Colon (tissue), 2 donors: Measurements from ENCODE around the gene CXCL3.
A peak's percentile ranks its signal among the peaks of the same experiment; 100 is the strongest.
"Not testable (repeated sequence)": the region's sequence is repeated elsewhere in the genome, so short reads cannot be mapped to it uniquely, and the experiment has no call there.

Experiments
- FAIRE-seq: peaks from 2 replicates; lab custom pipeline; 2012; peaks lifted over from hg19 to GRCh38; lab: Jason Lieb, UNC
- donor health status: control.
- donor health status: control.

The CXCL3 gene

DNA sequence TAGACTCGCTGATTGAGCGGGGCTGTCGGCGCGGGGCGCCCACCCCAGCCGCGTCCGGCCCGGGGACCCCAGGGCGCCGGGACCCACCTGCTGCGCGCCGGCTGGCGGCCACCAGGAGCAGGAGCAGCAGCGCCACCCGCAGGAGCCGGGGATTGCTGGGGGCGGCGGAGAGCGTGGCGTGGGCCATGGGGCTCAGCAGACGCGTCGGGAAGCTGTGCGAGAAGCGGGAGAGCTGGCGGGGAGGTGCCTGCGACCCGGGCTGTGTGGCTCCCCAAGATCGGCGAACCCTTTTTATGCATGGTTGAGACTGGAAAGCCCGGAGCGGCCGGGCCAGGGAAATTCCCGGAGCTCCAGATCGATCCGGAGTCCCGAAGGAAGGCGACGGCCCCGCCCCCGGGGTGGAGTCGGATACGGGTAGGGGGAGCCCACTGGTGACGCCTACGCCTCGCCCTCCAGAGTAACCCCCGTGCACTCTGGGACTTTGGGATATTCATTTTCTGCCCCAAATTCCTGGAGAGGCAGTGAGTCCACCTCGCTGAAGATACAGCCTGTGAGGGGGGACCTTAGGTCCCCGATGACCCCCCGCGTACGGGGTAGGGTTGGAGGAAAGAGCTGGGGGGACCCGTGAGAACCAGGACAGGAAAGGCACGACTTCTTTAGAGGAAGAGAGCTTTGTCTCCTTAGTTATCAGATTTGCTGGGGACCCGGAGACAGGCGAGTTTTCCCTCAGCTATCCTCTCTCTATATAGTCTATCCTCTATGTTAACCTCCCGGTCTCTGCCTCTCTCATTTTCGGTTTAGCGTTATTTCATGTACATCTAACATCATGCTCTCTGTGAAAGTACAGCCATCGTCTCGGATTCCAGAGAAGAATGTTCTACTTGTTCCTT, at the start of gene CXCL3:
TSS of gene CXCL3 (minus strand) at position 265 of the 890 bp plus-strand sequence. CDS start at position 187, 78 bp downstream.
- FAIRE-seq: no peak

DNA sequence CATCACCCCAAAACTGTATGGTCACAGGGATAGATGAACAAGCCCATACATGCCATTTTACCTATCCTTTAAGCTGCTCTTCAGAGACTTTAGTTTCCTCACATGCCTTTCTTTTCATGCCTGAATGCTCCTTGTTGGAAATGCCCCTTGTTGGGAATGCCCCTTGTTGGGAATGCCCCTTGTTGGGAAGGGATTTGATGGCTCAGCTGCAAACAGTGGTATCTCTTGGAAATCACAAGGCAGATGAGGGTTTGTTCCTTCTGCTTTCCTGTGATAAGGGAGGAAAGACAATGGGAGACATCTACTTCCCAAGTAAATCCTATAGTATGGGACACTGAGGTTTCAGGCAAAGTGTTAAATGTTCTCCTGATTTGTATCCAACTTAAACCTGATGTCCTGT, 49.0 kb upstream of the CXCL3 start:
- no peak for FAIRE-seq

DNA sequence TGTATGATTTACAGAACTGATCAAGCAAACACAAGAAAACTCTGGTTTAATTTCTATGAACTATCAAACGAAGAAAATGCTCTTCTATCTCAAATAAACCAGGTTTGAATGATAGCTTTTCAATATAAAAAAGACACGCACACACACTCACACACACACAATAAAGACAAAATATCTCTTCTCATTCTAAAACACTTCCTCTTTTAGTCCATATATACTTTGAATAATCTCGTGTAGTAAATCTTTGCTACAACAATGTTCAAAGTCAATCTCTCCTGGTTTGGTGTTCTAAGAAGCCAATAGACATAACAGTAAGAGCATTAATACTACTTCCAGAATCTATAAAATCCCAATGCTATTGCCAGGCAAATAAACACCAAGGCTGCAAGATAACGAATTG, 47.2 kb upstream of the CXCL3 start:
- no peak for FAIRE-seq

DNA sequence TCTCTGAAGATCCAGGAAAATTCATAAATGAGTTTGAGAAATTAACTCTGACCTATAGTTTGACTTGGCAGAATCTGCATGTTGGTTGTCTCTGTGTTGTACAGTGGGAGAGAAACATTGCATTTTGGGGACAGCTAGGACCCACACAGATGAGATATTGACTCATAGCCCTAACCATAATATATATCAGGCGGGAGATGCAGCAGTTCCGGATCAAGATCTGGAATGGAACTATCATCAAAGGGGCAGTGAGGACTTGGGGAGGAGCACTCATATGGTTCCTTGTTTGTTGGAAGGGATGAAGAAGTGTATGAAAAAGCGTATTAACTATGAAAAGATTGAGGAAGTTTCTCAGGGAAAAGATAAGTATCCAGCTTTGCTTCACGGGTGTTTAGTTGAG, 46.5 kb upstream of the CXCL3 start:
- no peak for FAIRE-seq

DNA sequence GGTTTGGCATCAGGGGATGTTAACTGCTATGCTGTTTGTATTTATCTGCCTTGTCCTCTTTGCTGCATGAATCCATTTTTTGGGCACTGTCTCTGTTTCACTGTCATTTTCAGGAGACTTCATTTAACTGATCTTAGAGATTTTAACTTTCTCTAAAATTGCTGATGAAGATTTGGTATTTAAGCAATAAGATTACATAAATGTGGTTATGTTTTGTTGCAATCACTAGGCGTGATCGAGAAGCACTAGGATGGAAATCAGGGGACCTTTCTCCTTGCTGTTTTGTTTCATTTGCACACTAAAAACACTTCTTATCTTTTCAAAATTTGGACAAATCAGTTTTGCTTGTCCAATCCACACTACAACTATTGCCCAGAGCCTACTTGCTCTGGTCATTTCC, 45.1 kb upstream of the CXCL3 start:
- FAIRE-seq: no peak

DNA sequence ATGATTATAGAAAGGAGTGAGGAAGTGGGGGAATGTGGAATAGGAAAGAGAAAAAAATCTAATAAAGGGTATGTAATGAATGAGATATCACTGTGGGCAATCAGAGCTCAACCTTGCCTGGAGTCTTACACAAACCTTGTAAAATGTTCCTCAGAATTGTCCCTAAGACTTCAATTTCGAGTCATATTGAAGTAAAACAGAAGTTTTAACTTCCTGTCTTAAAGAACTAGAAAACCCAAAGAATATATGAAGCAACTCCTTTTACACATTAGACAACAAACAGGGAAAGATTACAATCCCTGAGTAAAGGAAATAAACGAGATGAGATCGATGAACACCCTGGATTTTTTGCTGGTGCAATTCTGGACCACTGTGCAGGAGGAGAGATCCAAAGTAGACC, 42.5 kb upstream of the CXCL3 start:
- no peak for FAIRE-seq

DNA sequence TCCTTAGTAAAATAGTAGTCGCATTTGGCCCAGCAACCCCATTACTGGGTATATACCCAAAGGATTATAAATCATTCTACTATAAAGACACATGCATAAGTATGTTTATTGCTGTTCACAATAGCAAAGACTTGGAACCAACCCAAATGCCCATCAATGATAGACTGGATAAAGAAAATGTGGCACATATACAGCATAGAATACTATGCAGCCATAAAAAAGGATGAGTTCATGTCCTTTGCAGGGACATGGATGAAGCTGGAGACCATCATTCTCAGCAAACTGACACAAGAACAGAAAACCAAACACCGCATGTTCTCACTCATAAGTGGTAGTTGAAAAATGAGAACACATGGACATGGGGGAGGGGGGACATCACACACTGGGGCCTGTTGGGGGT, 41.9 kb upstream of the CXCL3 start:
- FAIRE-seq: not testable (repeated sequence)

DNA sequence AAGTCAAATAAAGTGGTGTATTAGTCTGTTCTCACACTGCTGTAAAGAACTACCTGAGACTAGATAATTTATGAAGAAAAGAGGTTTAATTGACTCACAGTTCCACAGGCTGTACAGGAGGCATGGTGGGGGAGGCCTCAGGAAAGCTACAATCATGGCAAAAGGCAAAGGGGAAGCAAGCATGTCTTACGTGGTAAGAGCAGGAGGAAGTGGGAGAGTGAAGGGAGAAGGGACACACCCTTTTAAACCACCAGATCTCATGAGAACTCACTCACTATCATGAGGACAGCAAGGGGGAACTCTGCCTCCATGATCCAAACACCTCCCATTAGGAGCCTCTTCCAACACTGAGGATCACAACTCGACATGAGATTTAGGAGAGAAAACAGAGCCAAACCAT, 40.5 kb upstream of the CXCL3 start:
- not testable (repeated sequence) for FAIRE-seq

DNA sequence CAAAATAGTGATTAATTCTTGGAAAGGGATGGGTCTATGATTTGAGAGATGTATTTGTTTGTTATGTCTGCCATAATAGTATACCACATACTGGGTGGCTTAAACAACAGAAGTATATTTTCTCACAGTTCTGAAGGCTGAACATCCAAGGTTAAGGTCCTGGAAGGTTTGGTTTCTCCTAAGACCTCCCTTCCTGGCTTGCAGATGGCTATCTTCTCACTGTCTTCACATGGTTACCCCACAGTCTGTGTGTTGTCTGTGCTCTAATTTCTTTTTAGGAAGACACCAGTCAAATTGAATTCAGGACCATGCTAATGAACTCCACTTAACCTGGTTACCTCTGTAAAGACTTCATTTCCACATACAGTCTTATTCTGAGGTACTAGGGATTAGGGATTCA, 34.9 kb upstream of the CXCL3 start:
- FAIRE-seq: no peak

DNA sequence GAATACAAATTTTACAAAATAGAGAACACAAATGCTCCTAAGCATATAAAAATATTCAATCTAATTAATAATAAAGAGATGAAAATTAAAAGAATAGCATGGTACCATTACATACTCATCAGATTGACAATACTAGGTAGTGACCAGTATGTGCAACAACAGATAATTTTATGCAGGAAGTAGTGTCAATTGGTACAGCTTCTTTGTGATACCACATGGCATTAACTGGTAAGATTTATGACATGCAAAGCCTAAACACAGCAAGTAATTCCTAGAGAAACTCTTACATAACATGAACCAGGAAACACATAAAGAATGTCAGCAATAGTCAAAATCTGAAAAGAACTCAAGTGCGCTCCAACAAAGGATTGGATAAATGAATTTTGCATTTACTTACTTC, 34.2 kb upstream of the CXCL3 start:
- FAIRE-seq: no peak

DNA sequence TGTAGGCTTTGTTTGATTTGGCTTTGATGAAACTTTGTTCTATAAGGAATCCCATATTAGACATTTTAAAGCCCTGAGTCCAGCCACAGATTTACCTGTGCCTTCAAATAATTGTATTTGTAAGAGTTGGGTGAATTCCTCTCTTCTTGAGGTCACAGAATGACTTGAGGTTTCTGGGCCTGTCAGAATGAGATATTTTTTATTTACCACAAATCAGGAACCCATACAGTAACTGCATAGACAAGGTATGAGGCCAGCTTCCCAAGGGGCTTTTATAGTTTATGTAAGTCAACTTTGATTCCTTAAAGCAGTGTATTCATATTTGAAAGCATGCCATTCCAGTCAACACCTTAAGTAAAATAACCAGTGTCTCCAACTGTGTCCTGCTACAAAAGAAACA, 29.1 kb upstream of the CXCL3 start:
- no peak for FAIRE-seq

DNA sequence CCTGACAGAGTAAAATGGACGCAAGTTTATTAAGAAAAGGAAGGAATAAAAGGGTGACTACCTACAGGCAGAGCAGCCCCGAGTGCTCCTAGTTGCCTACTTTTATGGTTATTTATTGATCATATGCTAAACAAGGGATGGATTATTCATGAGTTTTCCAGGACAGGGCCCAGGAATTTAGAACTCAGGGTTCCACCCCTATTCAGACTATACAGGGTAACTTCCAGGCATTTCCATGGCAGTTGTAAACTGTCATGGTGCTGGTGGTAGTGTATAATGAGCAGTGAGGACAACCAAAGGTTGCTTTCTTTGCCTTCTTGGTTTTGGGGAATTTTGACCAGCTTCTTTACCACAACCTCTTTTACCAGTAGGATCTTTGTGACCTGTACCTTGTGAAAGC, 27.7 kb upstream of the CXCL3 start:
- no peak for FAIRE-seq

DNA sequence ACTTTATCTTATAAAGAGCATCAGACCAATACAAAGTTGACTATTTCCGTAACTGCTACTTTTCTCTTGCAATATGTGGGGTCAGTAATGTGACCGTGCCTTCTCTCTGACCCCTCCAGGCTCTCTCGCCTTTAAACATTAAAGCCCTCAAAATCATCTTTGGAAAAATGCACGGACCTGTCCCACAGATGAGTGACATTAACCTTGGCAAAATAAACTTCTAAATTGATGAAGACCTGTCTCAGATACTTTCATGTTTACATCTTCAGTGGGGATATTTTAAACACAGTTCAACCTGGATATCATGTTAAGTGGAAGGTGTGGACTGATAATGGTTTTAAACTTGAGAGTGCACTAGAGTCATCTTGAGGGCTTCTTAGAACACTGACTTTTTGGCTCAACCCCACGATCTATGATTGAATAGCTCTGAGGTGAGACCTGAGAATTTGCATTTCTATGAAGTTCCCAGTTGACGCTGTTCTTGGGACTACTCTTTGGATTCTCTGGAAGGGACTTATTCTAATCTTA, 26.7 kb upstream of the CXCL3 start:
- no peak for FAIRE-seq

DNA sequence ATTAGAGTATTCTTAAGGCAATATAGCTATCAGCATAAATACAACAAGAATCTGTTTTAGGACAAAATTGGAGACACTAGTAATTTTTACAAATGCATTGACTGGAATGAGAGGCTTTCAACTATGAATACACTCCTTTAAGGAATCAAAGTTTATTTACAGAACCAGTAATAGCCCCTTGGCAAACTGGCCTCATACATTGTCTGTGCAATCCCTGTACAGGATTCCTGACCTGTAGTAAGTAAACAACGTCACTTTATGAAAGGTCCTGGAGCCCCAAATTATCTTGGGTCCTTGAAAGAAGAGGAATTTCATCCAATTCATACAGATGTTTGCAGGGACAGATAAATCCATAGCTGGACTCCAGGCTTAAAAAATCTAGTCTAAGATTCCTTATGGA, 25.4 kb upstream of the CXCL3 start:
- FAIRE-seq: no peak

DNA sequence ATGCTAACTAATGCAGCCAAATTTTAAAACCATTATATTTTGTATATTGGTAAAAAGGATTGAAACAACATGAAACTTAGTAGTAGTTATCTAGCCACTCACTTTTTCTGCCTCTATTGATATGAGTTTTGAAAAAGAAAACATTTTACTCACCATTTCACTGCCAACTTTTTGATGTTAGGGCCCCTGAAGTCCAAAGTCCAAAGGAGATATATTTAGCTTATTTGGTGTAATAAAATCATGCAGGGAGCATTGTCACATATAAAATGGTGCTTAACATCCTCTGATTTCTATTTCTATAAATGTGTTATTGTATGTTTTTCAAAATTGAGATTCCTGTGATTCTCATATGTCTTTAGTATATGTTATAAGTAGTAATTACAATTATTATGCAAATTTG, 24.5 kb upstream of the CXCL3 start:
- peak; percentile 10 for FAIRE-seq

DNA sequence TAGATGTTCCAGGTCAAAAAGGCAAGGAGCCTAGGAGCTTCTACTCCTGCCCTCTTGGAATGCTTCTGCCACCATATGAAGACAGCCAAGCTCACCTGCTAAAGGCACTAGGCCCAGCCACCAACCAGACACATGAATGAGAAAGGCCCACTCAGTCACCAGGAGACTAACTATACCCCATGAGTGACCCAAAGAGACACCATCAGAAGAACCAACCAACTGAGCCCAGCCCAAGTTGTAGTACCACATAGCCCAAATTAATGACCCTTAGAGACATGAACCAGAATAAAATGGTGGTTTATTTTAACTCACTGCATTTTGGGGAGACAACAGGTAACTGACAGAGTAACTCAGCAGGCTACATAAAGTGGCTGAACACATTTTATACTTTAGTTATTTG, 22.9 kb upstream of the CXCL3 start:
- no peak for FAIRE-seq

DNA sequence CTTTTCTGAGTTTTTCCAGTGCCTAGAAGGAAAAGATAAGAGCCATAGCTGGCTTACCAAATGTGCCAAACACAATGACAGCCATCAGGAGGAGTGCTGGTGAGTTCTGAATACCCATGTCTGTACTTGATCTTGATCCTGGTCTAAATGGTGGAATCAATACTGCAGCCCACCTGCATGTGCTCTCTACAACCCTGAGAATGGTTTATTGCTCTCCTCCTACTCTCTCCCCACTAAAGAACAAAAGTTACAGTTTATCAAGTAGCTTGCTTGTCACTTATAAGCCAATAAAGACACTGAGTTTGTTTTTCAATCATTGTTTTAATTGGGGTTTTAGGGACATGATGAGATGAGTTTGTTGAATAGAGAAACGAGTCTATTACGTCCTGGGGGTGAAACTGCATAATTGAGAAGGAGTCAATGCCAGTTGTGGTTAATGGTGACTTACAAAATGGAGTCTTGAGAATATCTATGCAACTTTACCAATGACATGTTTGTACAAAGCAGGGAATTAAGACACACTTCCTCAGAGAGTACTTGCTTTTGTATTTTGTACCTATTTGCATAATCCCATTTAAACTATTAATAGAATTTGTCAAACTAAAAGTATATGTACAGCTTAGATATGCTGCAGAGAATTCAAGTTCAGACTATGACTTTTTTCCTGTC, 20.8 kb upstream of the CXCL3 start:
- FAIRE-seq: no peak

DNA sequence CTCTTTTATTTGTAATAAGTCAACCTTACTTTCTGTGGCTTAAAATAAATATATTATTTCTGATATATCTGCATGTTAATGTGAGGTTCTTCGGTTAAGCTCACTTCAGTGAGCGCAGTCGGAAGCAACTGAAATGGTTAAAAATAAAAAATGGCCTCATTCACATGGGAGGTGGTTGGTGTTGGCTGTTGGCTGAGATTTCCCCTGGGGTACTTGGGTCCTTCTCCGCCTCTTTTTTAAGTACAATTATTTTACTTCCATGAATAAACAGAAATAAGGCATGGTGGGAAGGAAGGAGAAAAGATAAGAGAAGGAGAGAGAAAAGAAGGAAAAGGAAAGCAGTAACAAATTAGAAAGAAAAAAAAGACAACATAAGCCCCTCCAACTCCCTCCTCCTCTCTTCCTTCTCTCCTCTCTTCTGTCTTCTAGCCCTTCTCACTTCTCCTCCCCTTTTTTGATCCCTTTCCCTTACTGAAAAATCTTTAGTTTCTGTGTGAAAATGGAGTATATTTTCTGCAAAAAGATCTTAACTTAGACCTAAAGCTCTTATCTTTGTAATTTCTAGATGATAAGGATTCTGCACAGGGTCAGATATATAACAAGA, 19.7 kb upstream of the CXCL3 start:
- FAIRE-seq: no peak

DNA sequence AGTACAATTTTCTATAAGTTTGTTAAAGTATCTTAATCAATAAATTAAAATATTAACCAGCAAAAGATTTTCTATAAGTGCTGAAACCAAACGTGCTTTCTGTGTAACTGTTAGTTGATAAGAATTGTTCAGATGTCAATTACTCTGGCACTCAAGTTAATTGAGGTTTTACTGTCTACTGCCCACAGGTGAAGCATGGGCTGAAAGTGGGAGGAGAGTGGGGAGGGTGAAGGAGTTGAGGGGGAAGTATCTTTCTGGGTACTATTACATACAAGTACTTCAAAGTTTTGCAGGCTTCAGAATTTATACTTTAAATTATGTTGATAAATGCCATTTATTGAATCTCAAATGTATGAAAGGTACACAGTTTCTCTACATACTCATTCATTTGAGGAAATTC, 19.1 kb upstream of the CXCL3 start:
- FAIRE-seq: no peak

DNA sequence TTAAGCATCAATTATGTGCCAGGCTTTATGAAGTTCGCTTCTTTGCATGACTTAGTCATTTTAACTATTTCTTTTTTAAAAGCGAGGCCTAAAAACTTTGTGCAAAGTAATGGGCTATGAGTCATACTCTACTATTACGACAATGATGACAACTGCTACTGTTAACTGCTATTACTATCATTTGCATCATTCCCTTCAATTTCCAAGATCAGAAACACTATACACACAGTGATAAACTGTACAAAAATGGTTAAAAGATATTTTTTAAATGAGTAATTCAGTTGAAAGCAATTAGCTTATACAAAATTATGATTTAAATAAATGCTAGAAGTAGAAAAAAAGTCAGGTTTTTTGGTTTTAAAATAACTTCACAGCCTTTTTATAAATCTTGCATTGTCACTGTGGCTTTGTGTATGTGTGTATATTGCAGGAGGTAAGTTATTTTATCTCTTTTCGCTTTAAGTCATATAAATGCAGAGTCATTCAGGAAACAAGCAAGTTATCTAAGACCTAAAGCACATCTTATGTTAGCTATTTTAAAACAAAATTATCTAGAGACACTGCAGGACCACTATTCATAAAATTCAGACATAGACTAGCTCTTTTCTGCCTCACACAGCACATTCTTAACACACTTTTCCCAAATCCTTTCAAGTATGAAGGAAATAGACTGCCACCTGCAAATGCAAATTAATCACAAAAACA, 18.5 kb upstream of the CXCL3 start:
- no peak for FAIRE-seq

DNA sequence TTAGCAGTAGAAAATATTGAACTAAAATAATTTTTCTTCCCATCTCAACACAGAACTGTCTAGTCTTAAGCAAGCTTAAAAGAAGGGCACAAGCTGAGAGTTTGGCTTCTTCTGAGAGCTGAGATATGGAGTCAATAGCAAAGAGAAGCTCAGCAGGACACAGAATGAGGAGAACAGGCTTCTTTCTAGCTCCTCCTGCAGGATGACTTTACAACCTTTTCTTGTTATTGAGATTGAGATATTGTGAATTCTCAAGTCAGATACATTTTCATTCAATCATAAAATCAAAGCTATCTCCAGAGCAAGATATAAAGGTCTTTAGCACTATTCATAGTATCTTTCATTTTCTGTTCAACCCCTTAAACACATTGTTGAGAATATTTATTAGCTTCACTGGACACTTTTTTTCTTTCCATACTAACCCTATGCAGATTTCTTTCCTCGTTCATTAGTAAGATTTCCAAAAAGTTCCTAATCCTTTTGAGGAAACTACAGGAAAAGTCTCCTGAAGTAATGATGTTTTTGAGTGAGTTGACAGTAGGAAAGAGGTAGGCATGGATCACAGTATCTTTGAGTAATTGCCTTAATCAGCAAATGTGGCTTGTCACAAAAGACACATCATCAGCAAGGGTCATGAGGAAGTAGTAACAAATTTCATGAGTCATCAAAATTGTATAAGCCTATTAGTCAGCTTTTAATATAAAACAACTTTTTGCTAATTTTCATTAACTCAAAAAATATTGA, 17.8 kb upstream of the CXCL3 start:
- no peak for FAIRE-seq

DNA sequence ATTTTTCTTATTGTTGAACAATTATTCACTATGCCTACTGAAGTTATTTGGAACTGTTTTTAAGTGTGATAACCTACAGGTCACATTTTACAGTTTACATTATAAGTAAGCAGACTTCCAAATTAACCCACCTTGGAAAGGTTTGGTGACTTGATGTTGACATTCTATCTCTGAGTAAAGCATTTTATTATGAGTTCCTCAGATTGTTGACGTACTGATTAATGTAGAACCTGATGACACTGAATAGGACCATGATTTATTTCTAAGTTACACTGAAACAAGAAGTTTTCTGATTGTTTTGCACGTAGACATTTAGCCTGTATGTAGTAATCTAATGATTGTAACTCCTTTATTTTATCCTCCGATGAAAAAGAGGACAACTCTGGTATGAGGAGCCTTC, 17.0 kb upstream of the CXCL3 start:
- FAIRE-seq: no peak
